ENCODE data around the gene SRRM5. TPM values are rescaled to one million over a fixed set of nuclear protein-coding genes. Genes with fewer than 3 reads are reported as not detected.
"Not testable (repeated sequence)": the region's sequence is repeated elsewhere in the genome, so short reads cannot be mapped to it uniquely, and the experiment has no call there.

The SRRM5 gene
- total RNA-seq, 1 donor from 2014 or later: under 0.01 TPM

DNA sequence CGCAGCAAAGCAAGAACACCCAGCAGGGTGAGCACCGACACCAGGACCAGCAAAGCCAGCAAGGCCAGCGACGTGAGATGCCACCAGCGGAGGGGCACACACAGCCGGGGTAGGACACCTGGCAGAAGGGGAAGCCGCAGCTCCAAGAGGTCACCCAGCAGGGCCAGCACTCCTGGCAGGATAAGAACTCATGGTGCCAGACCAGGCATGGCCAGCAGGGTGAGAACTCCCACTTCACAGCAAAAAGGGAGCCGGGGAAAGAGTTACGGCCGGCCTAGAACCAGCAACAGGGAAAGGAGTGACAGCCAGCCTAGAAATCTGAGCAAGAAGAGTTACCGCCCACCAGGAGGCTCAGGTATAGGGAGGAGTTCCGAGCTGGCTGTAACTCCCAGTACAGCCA, 486 bp downstream of the SRRM5 start:
- no peak for DNase-seq (ENCODE audit: low read depth in 2 of 2)

DNA sequence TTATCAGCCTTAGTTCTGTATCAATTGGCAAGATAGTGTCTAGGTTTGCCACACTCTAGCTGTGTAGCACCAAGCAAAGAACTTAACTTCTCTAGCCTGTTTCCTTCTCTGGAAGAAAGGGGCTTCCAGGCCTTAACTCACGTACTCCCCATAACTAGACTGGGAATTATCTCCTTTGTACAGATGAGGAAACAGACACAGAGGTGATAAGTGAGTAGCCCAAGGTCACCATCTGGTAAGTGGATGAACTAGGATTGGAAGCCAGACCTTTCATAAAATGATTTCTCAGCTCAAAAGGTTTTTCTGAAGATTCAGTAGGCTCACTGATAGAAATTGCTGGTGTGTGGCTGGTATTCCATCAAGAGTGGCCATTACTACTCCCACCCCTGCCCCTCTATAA, 4.4 kb downstream of the SRRM5 start:
- DNase-seq (ENCODE audit: low read depth in 2 of 2): no peak

DNA sequence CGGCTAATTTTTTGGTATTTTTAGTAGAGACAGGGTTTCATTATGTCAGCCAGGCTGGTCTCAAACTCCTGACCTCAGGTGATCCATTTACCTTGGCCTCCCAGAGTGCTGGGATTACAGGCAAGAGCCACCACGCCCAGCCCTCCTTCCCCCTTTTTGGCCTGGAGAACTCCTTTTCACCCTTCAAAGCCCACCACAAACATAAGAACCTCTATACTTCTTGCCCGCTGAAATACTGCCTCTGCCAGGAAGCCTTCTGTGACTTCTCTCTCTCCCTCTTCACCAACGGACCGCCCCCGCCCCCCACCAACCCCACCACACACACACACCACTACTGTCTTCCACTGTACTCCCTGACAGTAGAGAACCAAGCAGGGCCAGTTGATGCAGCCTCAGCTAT, 5.1 kb downstream of the SRRM5 start:
- DNase-seq (ENCODE audit: low read depth in 2 of 2): no peak

DNA sequence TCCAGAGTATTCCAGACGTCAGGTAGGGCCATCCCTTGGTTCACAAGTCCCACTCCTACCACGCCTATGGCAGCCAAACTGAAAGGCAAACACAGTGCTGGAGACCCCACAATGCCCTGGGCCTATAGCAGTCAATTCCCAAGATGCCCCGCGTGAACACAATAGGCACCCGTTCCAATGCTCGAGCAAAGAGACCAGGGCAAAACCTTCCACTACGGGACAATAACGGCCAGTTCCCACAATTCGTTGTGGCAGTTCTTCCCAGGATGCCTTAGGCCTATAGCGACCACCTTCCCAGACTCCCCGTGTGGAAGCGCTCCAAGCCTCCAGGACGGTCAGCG, 7.0 kb downstream of the SRRM5 start:
- peak; percentile 30 to 55 for DNase-seq (ENCODE audit: low read depth in 2 of 2)

DNA sequence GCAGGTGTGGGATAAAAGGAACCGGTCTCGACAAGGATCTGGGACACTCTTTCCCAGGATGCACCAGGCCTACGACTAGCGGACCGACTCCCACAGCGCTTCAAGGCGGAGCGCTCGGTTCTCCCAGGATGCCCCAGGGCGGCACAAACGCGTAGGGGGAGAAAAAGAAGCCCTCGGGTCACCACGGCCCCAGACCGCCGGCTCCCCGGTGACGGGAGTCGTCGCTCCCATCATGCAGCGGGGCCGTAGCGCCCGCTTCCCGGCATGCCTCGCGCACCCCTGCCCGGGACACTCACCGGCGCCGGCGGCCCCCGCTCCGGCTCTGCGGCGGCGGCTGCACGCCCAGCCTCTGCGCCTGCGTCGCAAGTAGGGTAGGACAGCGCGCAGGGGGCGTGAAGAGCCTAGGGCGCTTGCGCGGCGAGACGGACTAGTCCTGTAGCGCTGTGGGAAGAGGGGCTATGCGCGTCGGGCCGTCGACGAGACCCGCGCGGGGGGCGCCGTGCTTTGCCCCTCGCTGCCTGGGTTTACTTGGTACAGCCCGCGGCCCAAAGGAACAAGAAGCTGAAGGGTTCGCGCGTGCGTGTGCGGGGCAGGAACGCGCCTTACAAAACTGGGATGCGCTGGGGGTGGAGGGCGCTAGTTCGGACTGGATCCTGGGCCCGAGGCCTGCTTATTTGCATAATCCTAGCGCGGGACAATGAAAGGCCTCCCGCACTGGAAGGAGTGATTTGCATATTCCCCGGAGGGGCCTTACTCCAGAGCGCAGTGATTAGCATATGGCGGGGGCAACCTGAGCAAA, 7.6 kb downstream of the SRRM5 start, which contains the start of gene ZNF428:
Gene ZNF428, minus strand, starts transcription at position 368 of the 799 bp plus-strand sequence. CDS start 5,325 bp downstream, outside the sequence.
- peak; percentile 79 to 94 for DNase-seq (ENCODE audit: low read depth in 2 of 2)

DNA sequence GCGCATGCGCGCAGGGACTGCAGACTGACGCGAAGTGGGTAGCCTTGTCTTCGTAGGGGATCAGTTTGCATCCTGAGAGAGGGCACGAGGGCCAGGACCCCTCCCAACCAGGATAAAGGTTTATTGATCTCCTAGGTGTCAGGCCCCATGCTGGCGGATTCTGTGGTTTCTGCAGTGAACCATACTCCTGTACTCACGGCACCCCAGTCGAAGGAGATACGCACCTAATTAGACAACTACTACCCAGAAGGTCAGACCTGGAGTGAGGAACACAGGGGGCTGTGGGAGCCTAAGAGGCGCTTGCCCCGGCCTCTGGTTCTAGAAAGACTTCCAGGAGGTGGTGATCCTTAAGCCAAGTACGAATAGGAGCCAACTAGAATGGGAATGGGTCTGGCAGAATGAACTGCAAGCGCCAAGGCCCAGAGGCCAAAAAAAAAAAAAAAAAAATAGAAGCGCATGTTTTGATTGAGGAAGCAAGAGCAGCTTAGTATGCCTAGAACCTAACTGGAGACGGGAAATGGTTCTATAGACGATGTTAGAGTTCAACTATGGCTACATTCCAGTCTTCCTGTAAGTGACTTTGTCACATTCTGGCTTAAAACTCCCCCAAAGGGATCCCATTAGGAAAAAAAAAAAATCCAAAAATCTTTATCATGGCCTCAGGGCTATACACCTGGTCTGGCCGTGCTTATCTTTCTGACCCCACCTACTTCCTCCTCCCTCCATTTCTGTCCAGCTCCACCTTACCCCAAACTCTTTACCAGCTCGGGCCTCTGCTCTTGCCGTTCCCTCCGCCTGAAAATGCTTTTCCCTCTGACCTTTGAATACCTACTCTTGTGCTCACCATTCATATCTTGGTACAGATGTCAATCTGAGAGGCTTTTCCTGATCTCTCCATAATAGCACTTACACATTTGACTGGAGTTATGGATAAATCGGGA, 8.4 kb downstream of the SRRM5 start:
- no peak for DNase-seq (ENCODE audit: low read depth in 2 of 2)

DNA sequence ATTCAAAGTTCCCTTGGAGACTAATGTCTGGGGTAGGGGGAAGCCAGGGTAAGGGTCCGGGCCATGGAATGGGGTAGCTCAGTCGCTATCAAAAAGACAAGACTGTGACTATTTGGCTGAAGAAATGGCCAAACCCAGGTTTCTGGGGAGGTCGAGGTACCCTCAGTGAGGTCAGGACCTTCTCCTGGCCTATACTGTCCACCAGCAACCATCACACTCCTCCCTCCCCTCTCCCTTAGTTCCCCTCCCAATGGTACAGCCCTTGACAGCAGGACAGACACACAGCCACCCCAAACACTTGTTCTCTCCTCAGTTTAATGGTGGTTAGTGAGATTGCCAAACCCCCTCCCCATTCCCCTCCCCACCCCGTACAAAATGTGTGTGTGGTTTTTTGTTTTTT, 10.2 kb downstream of the SRRM5 start:
- no peak for DNase-seq (ENCODE audit: low read depth in 2 of 2)

DNA sequence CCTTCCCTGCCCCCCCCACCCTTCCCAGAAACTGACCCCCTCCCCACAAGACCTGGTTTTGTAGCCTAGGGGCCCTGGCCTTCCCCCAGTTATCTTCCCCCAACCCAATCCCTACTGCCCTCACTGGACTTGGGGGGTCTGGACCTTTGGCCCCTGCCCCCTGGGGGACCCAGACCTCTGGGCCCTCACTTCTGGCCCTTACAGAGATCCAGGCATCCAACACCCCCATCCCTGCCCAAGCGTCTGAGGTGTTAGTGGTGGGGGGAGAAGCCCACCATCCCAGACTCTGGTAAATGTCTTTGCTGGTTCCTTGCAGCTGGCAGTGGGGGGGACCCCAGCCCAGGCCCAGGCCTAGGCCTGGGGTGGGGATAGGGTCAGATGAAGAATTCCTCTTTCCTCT, 11.1 kb downstream of the SRRM5 start:
- no peak for DNase-seq (ENCODE audit: low read depth in 2 of 2)

DNA sequence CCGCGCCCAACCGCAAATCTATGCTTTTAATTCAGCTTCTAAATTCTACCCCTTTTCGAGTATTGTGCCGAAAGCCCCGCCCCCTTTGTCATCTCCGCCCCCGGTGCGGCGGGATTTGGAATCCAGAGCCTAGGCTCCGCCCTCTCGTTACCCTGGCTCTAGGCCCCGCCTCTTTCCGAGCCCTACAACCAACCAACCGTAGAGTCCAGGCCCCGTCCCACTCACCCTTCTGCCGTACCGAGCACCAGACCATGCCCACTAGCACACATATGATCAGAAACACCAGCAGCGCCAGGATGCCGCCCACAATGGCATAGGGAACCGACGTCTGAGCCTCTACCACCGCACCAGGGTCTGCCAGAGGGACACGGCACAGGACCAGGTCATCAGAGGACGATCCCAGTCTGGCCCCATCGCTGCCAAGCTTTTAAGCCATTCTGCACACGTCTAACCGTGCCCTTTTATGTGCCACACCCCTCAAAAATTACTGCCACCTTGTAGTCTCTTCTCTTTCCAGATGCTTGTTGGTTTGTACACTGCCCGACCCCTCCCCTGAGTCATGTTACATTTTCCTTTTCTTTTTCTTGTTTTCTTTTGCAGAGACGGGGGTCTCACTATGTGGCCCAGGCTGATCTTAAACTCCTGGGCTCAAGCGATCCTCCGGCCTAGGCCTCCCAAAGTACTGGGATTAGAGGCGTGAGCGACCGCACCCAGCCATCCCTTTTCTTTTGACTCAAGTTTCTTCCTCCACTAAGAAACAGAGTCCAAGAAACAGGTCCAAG, 12.2 kb downstream of the SRRM5 start:
- DNase-seq (ENCODE audit: low read depth in 2 of 2): no peak

DNA sequence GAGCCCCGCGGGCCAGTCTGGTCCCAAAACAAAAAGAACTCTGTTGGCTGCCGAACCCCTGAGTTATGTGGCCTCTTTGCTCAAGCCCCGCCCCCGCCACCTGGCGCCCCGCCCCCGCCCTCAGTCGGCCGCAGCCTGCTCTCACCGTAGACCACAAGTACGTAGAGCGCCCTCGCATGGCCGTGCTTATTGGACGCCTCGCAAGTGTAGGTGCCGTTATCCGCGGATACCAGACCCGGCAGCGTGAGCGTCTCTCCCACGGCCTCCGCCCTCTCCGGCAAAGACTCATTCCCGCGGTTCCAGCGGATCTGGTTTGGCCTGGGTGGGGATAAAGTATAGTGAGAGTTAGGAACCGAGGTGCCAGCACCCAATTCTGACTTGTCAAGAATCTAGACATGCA, 13.0 kb downstream of the SRRM5 start:
- DNase-seq (ENCODE audit: low read depth in 2 of 2): peak in 1 of 2 donors; percentile 25

DNA sequence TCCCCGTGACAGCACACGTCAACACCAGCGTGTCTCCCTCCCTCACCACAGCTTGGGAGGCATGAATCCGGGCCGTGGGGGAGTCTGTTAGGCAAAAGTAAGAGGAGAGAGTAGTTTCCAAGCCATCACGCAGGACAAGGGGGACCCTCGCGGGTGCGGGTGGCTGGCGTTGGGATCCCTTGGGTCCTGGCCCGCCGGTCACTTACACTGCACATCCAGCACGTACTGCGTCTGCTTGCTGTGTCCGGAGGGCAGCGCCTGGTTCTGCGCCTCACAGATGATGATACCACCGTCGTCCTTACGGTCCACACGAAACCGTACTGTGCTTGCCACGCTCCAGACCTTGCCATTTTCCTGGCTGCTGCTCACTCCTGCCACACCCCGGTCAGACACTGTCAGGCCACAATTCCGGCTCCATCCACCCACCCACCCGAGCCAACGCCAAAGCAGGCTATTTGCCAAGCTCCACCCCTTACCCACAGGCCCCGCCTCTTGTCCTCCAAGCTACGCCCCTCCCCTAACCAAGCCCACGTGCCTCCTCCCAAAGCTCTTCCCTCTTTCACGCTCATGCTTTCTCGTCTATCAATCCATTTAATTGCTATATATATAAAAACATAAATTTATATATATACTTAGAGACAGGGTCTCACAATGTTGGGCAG, 14.2 kb downstream of the SRRM5 start:
- DNase-seq (ENCODE audit: low read depth in 2 of 2): peak; percentile 22 to 50

DNA sequence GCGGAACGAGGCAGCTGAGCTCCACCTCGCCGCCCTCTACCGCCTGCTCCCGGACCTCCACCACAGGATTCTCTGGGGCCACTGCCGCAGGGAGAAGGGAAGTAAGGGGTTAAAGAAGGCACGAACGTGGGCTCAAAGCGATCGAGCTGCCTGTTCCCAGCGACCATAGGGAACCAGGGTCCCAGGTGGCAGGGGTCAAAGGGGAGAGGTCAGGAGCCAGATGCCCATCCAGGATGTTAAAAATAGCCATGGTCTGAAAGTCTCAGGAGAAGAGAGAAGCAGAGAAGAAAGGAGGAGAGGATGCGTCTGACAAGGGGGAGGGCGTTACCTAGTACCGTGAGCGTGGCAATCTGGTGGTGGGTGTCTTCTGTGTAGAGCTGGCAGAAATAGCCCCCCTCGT, 14.9 kb downstream of the SRRM5 start:
- no peak for DNase-seq (ENCODE audit: low read depth in 2 of 2)

DNA sequence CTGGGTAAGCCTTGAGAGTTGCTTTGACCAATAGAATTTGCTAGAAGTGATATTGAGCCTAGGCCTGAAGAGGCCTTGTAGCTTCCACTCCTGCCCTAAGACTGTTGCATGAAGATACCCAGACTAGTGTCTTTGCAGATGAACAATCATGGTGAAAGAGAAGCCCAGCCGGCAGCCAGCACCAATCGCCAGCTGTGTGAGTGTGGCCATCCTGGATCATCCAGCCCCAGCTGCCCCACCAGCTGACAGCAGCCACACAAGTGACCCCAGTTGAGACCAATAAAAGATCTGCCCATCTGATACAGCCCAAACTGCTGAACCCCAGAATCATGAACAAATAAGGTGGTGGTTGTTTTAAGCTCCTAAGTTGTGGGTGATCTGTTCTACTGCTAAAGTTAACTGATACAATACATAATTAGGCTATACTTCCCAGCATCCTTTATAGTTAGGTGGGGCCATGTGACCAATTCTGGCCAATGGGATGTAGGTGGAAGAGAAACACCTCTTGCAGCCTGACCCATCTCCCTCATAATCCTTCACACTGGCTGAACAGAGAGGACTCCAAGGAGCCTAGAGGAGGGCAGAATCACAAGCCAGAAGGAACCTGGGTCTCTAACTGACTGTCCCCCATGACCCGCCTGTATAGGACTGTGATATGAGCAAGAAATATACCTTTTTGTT, 16.9 kb downstream of the SRRM5 start:
- no peak for DNase-seq (ENCODE audit: low read depth in 2 of 2)

DNA sequence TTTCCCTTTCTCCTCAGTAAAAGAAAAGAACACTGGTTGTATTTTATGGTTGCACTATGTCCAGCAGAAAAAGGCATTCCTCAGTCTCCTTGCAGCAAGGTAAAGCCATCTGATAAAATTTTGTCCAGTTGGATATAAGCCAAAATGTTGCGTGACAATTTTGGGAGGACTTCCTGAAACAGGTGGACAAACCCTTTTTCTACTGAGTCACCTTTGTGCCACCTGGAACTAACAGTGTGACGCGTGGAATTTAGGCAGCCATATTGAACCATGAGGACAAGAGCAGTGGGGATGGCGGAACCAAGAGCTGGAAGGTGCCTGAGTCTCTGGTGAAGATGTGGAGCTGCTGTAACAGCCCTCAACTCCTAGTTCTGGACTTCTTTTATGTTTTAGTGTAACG, 19.6 kb downstream of the SRRM5 start:
- DNase-seq (ENCODE audit: low read depth in 2 of 2): no peak

DNA sequence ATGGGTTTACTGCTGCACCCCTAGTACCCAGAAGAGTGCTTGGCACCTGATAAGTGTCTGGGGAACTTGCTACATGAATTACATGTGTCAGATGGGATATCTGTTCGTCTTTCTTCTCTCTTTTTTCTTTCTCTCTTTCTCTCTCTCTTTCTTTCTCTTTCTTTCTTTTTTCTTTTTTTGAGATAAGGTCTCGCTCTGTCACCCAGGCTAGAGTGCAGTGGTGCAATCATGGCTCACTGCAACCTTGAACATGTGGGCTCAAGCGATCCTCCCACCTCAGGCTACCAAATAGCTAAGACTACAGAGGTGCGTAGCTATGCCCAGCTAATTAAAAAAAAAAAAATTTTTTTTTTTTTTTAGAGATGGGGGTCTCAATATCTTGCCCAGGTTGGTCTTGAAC, 21.6 kb downstream of the SRRM5 start:
- DNase-seq (ENCODE audit: low read depth in 2 of 2): no peak

DNA sequence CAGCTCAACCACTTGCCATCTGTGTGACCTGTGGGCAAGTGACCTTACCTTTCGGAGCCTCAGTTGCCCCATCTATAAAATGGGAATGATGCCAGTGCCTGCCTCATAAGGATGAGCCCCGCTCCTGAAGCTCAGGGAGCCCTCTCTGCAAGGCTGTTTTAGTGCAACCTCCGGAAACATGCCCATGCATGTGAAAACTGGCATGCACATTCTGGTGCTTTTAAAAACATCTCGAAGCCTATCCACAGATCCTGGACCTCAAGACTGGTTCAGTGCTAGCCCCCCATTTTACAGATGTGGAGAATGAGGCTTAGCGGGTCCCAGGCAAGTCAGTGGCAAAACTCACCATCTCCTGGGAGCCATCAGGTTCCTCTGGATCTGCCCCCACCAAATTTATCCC, 22.2 kb downstream of the SRRM5 start:
- DNase-seq (ENCODE audit: low read depth in 2 of 2): no peak

DNA sequence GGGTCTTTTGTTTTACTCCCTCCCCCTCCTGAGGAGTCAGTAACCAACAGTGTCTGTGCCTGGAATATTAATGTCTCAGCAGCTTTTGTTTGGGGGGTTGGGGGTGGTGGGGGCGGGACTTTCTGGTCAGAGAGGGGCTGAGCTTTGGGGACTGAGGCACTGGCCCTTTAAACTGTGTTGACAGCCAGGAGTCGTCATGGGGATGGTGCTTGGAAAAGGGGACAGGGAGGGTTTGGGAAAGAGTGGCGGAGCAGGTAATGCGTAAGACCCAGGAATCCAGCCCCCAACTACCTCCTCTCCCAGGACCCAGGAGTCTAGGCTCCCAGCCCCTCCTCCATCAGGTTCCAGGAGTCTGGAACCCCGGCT, 22.6 kb downstream of the SRRM5 start:
- DNase-seq (ENCODE audit: low read depth in 2 of 2): no peak

DNA sequence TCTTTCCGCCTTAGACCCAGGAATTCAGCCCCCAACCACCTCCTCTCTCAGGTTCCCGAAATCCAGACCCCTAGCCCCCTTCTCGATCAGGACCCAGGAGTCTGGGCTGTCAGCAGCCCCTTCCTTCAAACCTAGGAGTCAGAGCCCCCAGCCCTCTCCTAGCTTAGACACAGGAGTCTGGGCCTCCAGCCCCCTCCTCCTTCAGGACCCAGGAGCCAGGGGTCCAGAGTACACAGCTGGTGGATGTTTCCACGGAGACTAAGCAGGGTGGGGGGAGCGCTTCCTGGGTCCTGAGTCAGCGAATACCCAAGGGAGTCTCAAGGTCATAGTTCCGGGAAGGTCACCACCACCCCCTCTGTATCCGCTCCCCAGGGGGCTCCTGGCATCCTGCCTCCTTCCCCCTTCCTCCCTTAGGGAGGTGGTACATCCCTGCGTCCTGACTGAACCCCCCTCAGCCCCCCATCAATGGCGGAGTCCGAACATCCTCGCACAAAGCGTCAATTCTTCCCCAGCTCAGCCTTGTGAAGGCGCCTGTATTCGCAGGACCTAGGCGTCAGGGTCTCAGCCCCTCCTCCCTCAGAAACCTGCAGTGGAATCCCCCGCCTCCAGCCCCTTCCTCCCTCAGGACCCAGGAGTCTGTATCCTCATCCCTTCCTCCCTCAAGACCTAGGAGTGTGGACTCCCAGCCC, 23.1 kb downstream of the SRRM5 start:
- no peak for DNase-seq (ENCODE audit: low read depth in 2 of 2)

DNA sequence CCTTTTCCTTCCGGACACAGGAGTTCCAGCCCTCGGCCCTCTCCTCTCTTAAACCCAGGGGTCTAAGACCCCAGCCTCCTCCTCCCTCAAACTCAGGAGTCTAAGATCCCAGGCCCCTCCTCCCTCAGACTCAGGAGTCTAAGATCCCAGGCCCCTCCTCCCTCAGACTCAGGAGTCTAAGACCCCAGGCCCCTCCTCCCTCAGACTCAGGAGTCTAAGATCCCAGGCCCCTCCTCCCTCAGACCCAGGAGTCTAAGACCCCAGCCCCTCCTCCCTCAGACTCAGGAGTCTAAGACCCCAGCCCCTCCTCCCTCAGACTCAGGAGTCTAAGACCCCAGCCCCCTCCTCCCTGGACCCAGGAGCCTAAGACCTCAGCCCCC, 23.7 kb downstream of the SRRM5 start:
- not testable (repeated sequence) for DNase-seq (ENCODE audit: low read depth in 2 of 2)

DNA sequence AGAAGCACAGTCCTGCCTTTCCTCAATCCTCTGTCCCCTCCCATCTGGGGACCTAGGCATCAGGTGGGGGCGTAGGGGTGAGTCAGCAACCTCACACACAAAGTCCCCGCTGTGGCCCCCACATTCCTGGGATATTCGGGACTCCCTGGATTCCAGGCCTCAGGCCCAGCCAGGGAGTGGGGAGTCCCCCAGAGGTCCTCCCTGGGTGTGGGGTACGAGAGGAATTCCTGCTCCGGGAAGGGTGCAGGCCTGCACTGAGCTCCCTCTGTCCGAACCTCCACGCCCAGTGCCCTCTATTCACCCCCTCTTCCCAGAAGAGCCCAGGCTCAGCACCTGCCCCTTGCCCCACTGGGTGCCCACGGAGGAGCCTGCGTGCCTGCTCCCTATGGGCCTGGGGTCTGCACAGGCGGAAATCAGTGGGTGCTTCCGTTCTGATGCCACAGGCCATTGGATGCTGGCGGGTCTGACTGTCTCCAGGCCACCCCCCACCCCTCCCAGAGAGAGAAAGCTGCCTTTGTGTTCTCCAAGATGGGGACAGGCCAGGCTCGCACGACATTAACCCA, 24.3 kb downstream of the SRRM5 start:
- DNase-seq (ENCODE audit: low read depth in 2 of 2): no peak

Measured in dermis microvascular lymphatic vessel endothelial cell (primary cell).